ENCODE data around the gene PSMA3. TPM values are rescaled to one million over a fixed set of nuclear protein-coding genes. Genes with fewer than 3 reads are reported as not detected.

Gene PSMA3
- 100 to 1,000 TPM in 1 of 5 donors, 10 to 100 TPM in 4; 49.6 to 104 (median 86.9) TPM for total RNA-seq
- polyA plus RNA-seq = 100 to 1,000 TPM; 142 to 158 (median 156) TPM
- long read RNA-seq, donor 1, transcript PSMA3-201 (11 exons, 970 nt) = major isoform, 19 of 23 reads
- long read RNA-seq, donor 1, partial matches to known transcripts = 0 of 23 reads
- long read RNA-seq, donor 1, other reads (novel, unspliced or antisense) = 0 of 23 reads
- long read RNA-seq, donor 2, transcript PSMA3-201 (11 exons, 970 nt) = major isoform, 21 of 35 reads
- long read RNA-seq, donor 2, partial matches to known transcripts = 7 of 35 reads
- long read RNA-seq, donor 2, other reads (novel, unspliced or antisense) = 0 of 35 reads
- long read RNA-seq, donor 3, transcript PSMA3-201 (11 exons, 970 nt) = major isoform, 24 of 33 reads
- long read RNA-seq, donor 3, partial matches to known transcripts = 5 of 33 reads
- long read RNA-seq, donor 3, other reads (novel, unspliced or antisense) = 0 of 33 reads
- long read RNA-seq, donor 4, transcript PSMA3-201 (11 exons, 970 nt) = major isoform, 5 of 6 reads
- long read RNA-seq, donor 4, partial matches to known transcripts = 0 of 6 reads
- long read RNA-seq, donor 4, other reads (novel, unspliced or antisense) = 0 of 6 reads
- long read RNA-seq, donor 5, transcript PSMA3-201 (11 exons, 970 nt) = major isoform, 39 of 79 reads
- long read RNA-seq, donor 5, partial matches to known transcripts = 38 of 79 reads
- long read RNA-seq, donor 5, other reads (novel, unspliced or antisense) = 0 of 79 reads
- long read RNA-seq, donor 6, transcript PSMA3-201 (11 exons, 970 nt) = major isoform, 64 of 143 reads
- long read RNA-seq, donor 6, transcript PSMA3-212 (3 exons, 730 nt) = minor isoform, 6 of 143 reads
- long read RNA-seq, donor 6, partial matches to known transcripts = 59 of 143 reads
- long read RNA-seq, donor 6, other reads (novel, unspliced or antisense) = 11 of 143 reads
- long read RNA-seq, donor 7, transcript PSMA3-201 (11 exons, 970 nt) = major isoform, 42 of 76 reads
- long read RNA-seq, donor 7, partial matches to known transcripts = 25 of 76 reads
- long read RNA-seq, donor 7, other reads (novel, unspliced or antisense) = 0 of 76 reads
- long read RNA-seq, donor 8, transcript PSMA3-201 (11 exons, 970 nt) = major isoform, 43 of 95 reads
- long read RNA-seq, donor 8, transcript PSMA3-212 (3 exons, 730 nt) = minor isoform, 7 of 95 reads
- long read RNA-seq, donor 8, partial matches to known transcripts = 31 of 95 reads
- long read RNA-seq, donor 8, other reads (novel, unspliced or antisense) = 13 of 95 reads
- long read RNA-seq, donor 9, transcript PSMA3-201 (11 exons, 970 nt) = major isoform, 48 of 66 reads
- long read RNA-seq, donor 9, partial matches to known transcripts = 14 of 66 reads
- long read RNA-seq, donor 9, other reads (novel, unspliced or antisense) = 0 of 66 reads
- long read RNA-seq, donor 10, transcript PSMA3-201 (11 exons, 970 nt) = major isoform, 20 of 26 reads
- long read RNA-seq, donor 10, partial matches to known transcripts = 6 of 26 reads
- long read RNA-seq, donor 10, other reads (novel, unspliced or antisense) = 0 of 26 reads

GRCh38 chr14:58244556-58245387 lies at the start of gene PSMA3:
Gene PSMA3 (plus strand): TSS chr14:58244843. CDS start chr14:58244921, 78 bp downstream.
- DNase-seq = peak; percentile 98 to 99
- H3K27me3 ChIP-seq = no peaks in the 10 kb centered on the region
- 0 to 1% (median 0%) methylated on average over 29 to 50 of the region's 50 CpGs for WGBS, 5 donors
- peaks cover 9 to 50% (median 34%) of the 10 kb centered on the region in 4 donors for H3K4me1 ChIP-seq
- H3K27ac ChIP-seq = peak within 1 kb of the TSS; percentile 94 to 98 (median 97)
- H3K36me3 ChIP-seq = peaks cover 0 to 18% (median 17%) of the 10 kb centered on the region in 4 donors
- no peaks in the 10 kb centered on the region for H3K9me3 ChIP-seq
- H3K4me3 ChIP-seq = peak within 1 kb of the TSS; percentile 59 to 87 (median 70)
- TF ChIP-seq POLR2A (IDR thresholded peaks at IDR 0.05) = peak in 2 of 4 donors; percentile 17 to 58
- no peak for TF ChIP-seq EP300 (IDR thresholded peaks at IDR 0.05)
- peak; percentile 77 to 91 (median 87) for TF ChIP-seq POLR2AphosphoS5 (IDR thresholded peaks at IDR 0.05)
- no peak for TF ChIP-seq CTCF (IDR thresholded peaks at IDR 0.05)
- intact Hi-C loops (cut with DNase I; ENCODE audit: low total_unique reads) = no loop called here

- H3K9me3 ChIP-seq = no peaks in the 10 kb centered on the region
- no peaks in the 10 kb centered on the region for H3K27me3 ChIP-seq
- H3K4me1 ChIP-seq = peaks cover 1 to 15% (median 11%) of the 10 kb centered on the region in 4 donors
- H3K27ac ChIP-seq = no peak overlapping the region
- TF ChIP-seq CTCF (IDR thresholded peaks at IDR 0.05) (no peak), POLR2AphosphoS5 (IDR thresholded peaks at IDR 0.05) (no peak)
- intact Hi-C loops (cut with DNase I; ENCODE audit: low total_unique reads) = no loop called here
- H3K36me3 ChIP-seq = no peaks in the 10 kb centered on the region
- no peak for DNase-seq
- H3K4me3 ChIP-seq = no peak overlapping the region
- WGBS, 5 donors = 66 to 85% (median 71%) methylated on average over 1 of the region's 1 CpG
Observed at GRCh38 chr14:58196198-58196597, 48.4 kb upstream of the PSMA3 start.

GRCh38 chr14:58198086-58198485 lies 46.6 kb upstream of the PSMA3 start:
- Histone ChIP-seq H3K4me3 (no peak overlapping the region), H3K4me1 (peaks cover 12 to 30% (median 24%) of the 10 kb centered on the region in 4 donors), H3K27ac (no peak overlapping the region), H3K9me3 (no peaks in the 10 kb centered on the region), H3K36me3 (peaks cover 0 to 5% (median 3%) of the 10 kb centered on the region in 4 donors), H3K27me3 (no peaks in the 10 kb centered on the region)
- no peak for TF ChIP-seq EP300 (IDR thresholded peaks at IDR 0.05)
- no peak for TF ChIP-seq POLR2AphosphoS5 (IDR thresholded peaks at IDR 0.05)
- no peak for TF ChIP-seq POLR2A (IDR thresholded peaks at IDR 0.05)
- TF ChIP-seq CTCF (IDR thresholded peaks at IDR 0.05) = no peak
- WGBS, 5 donors = 86 to 93% (median 88%) methylated on average over 5 of the region's 5 CpGs
- intact Hi-C loops (cut with DNase I; ENCODE audit: low total_unique reads) = no loop called here
- peak in 1 of 2 donors; percentile 6 for DNase-seq

All from stomach (tissue), 19 donors.